ENCODE results near the gene HYAL3. TPM values are rescaled to one million over a fixed set of nuclear protein-coding genes. Genes with fewer than 3 reads are reported as not detected.

Gene HYAL3
- total and polyA plus RNA-seq, 2 of the 8 experiments (the other 6 are each of a cell fraction or from before 2014, with no cell fraction given) = 3.2 to 12.2 TPM

GRCh38 chr3:50322386-50323091 lies 23.3 kb upstream of the HYAL3 start, which contains the start of gene HYAL2 (continued):
- TF ChIP-seq ATF2 (IDR thresholded peaks at IDR 0.05; ENCODE audit: low read length) = no peak
- TF ChIP-seq KDM4A (IDR thresholded peaks at IDR 0.05; ENCODE audit: low read depth, low read length, severe bottlenecking) = peak; percentile 35
- TF ChIP-seq EGR1 (IDR thresholded peaks at IDR 0.05; ENCODE audit: borderline replicate concordance, low read depth, low read length) = no peak
- no peak for TF ChIP-seq CEBPB (IDR thresholded peaks at IDR 0.05; ENCODE audit: low read depth, low read length)
- no peak for TF ChIP-seq SUZ12 (IDR thresholded peaks at IDR 0.05; ENCODE audit: low read length)
- TF ChIP-seq SP2 (IDR thresholded peaks at IDR 0.05; ENCODE audit: low read length) = no peak
- TF ChIP-seq CBX8 (IDR thresholded peaks at IDR 0.05; ENCODE audit: borderline replicate concordance, low read depth, low read length) = no peak
- TF ChIP-seq TAF1 (IDR thresholded peaks at IDR 0.05; ENCODE audit: low read depth, low read length) = no peak
- TF ChIP-seq RXRA (IDR thresholded peaks at IDR 0.05; ENCODE audit: insufficient read depth, low read depth, low read length) = no peak
- TF ChIP-seq YY1 (IDR thresholded peaks at IDR 0.05; ENCODE audit: low read depth, low read length) = no peak
- no peak for TF ChIP-seq RBBP5 (IDR thresholded peaks at IDR 0.05; ENCODE audit: borderline replicate concordance, low read depth, low read length)
- TF ChIP-seq KDM1A (IDR thresholded peaks at IDR 0.05; ENCODE audit: borderline replicate concordance, low read length) = no peak
- TF ChIP-seq JUND (IDR thresholded peaks at IDR 0.05; ENCODE audit: low read length) = no peak
- TF ChIP-seq BRCA1 (IDR thresholded peaks at IDR 0.05; ENCODE audit: low read depth, low read length) = no peak
- TF ChIP-seq BCL11A (IDR thresholded peaks at IDR 0.05; ENCODE audit: low read depth in 2 of 2, low read length in 2 of 2) = no peak
- no peak for TF ChIP-seq ATF3 (IDR thresholded peaks at IDR 0.05; ENCODE audit: insufficient read depth, low read depth, low read length)

Data from H1 (cell line).